COLO668 (cell line): ENCODE data around the gene WIPI1.
"Not testable (repeated sequence)": the region's sequence is repeated elsewhere in the genome, so short reads cannot be mapped to it uniquely, and the experiment has no call there.

Experiments used
- DNase-seq: peaks from one replicate; lab custom pipeline; 2025; ENCODE audit not compliant: unreplicated experiment; lab: John Stamatoyannopoulos, UW

Gene WIPI1

DNA sequence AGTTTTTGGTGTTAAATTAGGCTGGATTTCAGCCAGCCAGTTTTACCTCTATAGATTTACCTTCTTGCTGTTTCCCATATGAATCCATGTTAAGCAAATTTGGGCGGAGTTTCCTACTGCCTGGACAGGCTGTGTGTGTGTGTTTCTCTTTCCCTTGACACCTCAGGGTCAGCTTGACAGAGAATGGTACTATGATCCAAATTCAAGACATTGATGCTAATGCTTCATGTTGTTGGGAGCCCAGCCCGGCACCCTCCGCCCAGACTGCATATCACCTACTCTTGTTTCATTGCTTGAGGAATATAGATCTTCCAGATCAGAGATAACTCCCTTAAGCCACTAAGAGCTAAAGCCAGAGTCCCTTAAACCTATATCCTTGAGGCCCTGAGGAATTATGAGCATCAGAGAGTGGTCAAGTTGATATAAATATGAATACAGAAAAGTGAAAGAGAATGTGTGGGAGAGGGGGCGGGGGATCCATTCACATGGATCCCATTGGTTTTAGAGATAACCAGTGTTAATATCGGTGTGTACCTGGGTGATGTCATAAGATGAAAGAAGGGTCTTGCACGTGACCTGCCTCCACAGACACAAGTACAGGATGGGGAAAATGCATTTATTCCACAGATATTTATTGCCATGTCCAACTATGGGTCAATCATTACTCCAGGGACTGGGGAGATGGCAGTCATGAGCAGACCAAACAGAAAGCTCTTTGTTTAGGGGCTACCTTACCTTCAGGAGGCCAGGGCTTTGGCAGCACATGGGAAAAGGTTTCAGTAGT, 69.7 kb downstream of the WIPI1 start:
- no peak for DNase-seq

DNA sequence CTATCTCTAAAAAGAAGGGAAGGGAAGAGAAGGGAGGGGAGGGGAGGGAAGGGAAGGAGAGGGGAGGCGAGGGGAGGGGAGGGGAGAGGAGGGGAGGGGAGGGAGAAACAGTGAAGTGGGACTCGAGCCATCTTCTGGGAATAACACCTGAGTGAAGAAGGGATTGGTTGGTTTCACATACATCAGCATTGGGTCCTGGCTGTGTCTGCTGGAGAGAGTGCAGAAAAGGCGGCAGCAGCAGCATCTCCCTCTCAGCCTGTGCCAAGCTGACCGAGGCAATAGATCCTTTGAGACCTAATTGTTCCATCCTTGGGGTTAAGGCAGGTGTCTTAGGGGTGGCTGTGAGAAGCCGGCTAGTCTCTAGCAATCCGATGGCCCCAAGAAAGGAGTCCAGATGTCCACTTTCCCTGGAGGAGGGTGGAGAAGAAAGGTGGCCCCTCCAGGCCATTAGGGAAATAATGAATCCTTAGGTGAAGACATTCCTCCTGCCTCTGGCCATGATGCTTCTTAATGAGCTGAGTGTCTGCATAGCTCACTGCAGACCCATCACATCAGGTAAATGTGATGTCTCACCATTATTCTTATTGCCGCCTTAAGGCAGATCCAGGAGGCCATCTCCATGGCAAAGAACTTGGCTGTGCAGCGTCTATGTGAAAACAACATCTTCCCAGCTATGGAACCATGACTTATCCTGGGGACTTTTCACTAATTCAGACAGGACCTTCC, 71.6 kb downstream of the WIPI1 start:
- DNase-seq = no peak

- no peak for DNase-seq
Measured at GRCh38 chr17:68384941-68385340, 72.4 kb downstream of the WIPI1 start.

GRCh38 chr17:68384471-68384870, 72.8 kb downstream of the WIPI1 start:
- DNase-seq = no peak

- no peak for DNase-seq
Measured at GRCh38 chr17:68383443-68384321, 73.6 kb downstream of the WIPI1 start.

GRCh38 chr17:68383120-68383442, 74.2 kb downstream of the WIPI1 start:
- no peak for DNase-seq

DNA sequence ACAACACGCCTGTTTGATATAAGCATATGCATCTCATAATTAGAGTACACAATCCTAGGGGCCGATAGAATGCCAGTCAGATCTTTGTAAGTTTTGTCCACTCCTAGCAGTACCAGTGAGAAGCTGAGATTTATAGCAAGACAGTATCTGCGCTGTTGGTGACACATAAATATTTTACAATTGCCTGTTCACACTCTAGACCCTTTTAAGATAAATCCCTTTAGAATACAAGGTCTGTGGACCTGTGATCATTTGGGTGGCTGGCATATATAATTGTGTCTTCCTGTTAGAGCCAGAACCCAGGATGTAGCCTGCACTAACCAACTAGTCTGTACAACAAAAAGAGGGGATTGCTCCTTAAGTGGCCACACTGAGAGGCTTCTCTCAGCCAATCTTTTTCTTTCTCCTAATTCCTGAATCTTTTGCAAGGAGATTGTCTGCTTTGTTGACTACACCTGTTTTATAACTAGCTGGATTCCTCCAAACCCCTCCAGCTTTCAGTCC, 74.7 kb downstream of the WIPI1 start:
- DNase-seq = no peak

DNA sequence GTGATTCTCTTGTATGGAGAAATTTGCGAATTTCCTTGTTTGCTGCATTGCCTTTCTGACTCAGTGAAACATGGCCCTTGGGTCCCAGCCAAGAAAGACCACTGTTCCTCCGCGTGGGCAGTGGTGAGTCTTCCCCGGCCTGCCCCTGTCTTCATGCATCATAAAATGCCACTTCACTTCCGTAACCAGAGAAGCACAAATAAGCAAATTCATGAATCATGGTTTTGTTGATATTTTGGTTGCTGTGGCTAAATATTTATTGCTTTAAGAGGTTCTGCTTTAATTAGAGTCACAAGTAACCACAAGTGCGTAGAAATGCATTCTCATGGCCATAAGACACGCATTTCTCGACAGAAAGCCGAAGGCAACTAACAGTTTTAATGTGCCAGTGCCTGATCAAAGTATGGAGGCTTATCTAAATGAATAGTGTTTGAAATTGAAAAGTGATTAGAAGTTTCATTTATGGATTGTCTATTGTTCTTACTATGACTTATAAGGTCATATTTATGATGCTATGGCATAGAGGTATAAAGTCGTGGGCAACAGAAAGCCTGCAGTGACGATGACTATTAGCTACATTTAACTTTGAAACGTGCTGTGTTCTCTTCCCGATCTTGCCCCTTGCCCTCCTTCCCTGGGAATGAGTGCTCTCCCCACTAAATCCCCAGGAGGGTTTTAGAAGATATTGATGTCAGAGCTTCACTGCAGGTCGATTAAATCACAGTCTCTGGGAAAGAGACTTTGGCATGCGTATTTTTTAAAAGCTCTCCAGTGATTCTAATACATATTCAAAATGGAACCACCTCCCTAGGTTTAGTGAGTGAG, 76.0 kb downstream of the WIPI1 start:
- peak; percentile 15 for DNase-seq

DNA sequence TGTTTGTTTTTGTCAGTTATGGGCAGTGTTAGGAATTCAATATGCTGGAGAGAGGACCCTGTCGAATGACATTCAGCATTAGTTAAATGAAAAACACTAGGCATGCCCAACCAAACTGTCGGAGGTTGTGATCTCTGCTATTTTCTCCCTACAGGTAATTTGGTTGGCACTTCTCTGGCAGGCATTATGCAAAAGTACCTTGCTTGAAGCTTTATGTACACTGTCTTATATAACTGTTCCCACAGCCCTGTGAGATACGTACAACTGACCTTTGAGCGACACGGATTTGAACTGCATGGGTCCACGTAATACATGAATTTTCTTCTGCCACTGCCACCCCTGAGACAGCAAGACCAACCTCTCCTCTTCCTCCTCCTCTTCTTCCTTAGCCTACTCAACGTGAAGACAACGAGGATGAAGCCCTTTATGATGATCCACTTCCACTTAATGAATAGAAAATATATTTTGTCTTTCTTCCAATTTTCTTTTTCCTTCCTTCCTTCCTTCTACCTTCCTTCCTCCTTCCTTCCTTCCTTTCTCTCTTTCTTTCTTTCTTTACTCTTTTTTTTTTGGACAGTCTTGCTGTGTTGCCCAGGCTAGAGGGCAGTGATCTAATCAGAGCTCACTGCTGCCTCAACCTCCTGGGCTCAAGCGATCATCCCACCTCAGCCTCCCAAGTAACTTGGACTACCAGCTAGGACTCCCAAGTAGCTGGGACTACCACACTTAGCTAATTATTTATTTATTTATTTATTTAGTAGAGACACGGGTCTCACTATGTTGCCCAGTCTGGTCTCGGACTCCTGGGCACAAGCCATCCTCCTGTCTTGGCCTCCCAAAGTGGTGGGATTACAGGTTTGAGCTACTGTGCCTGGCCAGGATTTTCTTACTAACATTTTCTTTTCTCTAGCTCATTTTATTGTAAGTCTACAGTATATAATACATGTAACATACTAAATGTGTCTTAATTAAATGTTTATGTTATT, 77.3 kb downstream of the WIPI1 start:
- no peak for DNase-seq

DNA sequence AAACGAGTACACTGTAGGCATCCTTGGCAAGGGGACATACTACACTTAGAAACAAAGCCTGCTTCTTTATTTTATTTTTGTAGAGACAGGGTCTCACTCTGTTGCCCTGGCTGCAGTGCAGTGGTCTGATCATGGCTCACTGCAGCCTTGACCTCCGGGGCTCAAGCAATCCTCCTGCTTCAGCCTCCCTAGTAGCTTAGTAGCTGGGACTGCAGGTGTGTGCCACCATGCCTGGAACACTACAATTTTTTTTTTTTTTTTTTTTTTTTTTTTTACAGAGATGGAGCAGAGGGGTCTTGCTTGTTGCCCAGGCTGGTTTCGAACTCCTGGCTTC, 78.2 kb downstream of the WIPI1 start:
- no peak for DNase-seq

GRCh38 chr17:68378268-68379176, 78.8 kb downstream of the WIPI1 start:
- DNase-seq = peak; percentile 44

- DNase-seq = no peak
Measured at GRCh38 chr17:68377771-68378267, 79.5 kb downstream of the WIPI1 start.

- DNase-seq = not testable (repeated sequence)
Measured at GRCh38 chr17:68376178-68376577, 81.1 kb downstream of the WIPI1 start.

DNA sequence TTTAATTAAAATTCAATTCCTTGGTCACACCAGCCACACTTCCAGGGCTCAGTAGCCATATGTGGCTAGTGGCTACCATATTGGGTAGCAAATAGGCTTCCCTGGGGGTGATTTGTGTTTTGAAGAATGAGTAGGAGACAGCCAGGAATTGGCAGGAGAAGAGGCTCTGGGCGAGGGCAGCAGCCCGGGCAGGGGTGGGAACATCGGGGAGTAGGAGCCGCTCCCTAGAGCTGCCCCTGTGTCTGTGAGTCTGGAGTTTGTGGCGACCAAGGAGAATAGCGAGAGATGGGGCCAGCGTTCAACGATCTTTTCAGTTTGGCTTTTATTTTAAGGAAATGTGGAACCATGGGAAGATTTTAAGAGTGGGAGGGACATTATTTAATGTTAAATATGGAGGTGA, 81.7 kb downstream of the WIPI1 start:
- DNase-seq = no peak
